IMR-90 (cell line): ENCODE results near the gene SRCAP. TPM values are rescaled to one million over a fixed set of nuclear protein-coding genes. Genes with fewer than 3 reads are reported as not detected.

Experiments used
- ATAC-seq: fragments of 200-7000 bp; cut with Tn5 transposase; 2 replicates; pipeline ENCODE4 v1.9.1; 2020; ENCODE audit warnings: low read depth, mild to moderate bottlenecking, moderate library complexity
- BruUV-seq: library from RNA; stranded (reverse); fragments of 400-500 nt; replicated peaks from 2 replicates; lab custom pipeline; 2021; lab: Mats Ljungman, UMichigan
- CTCF ChIA-PET: fragments of 300-600 bp; formaldehyde crosslinking; extraction: SDS; loops from one replicate; lab custom pipeline; 2021; ENCODE audit warnings: antibody characterized with exemption; lab: Yijun Ruan, JAX
- POLR2A ChIA-PET: fragments of 300-600 bp; sonication (Branson Sonifier 250); formaldehyde crosslinking; loops from one replicate; lab custom pipeline; 2022; ENCODE audit warnings: antibody characterized with exemption; ENCODE audit not compliant: unreplicated experiment; lab: Charles Lee
- DNase-seq: peaks from one replicate; pipeline ENCODE4 v3.0.0; 2013
- H2AFZ ChIP-seq: replicated peaks from 2 replicates; pipeline ENCODE3; 2013; ENCODE audit warnings: low read length, mild to moderate bottlenecking; ENCODE audit not compliant: poor library complexity
- H2AK5ac ChIP-seq: 2 replicates; pipeline ENCODE4 v1.6.1; 2013; ENCODE audit warnings: low read depth, low read length, inconsistent platforms
- H2AK9ac ChIP-seq: replicated peaks from 2 replicates; pipeline ENCODE3; 2013; ENCODE audit warnings: mild to moderate bottlenecking, low read depth, low read length, moderate library complexity; ENCODE audit not compliant: poor library complexity
- H2BK120ac ChIP-seq: 2 replicates; pipeline ENCODE4 v1.6.1; 2013; ENCODE audit warnings: low read depth, low read length, inconsistent platforms
- H2BK15ac ChIP-seq: 3 replicates; pipeline ENCODE4 v1.6.1; 2013; ENCODE audit warnings: low read depth, low read length, inconsistent platforms
- H2BK20ac ChIP-seq: 2 replicates; pipeline ENCODE4 v1.6.1; 2013; ENCODE audit warnings: low read depth, mild to moderate bottlenecking, inconsistent platforms, low read length, moderate library complexity
- H2BK5ac ChIP-seq: 2 replicates; pipeline ENCODE4 v1.6.1; 2013; ENCODE audit warnings: mild to moderate bottlenecking, low read depth, low read length, inconsistent platforms; ENCODE audit not compliant: poor library complexity, severe bottlenecking
- H3K14ac ChIP-seq: replicated peaks from 2 replicates; pipeline ENCODE4 v1.6.1; 2013; ENCODE audit warnings: low read depth, low read length, inconsistent platforms
- H3K18ac ChIP-seq: 2 replicates; pipeline ENCODE4 v1.6.1; 2013; ENCODE audit warnings: low read depth, low read length, control low read depth
- H3K23ac ChIP-seq: 2 replicates; pipeline ENCODE4 v1.6.1; 2013; ENCODE audit warnings: low read depth, low read length, inconsistent platforms
- H3K27ac ChIP-seq: 2 replicates; pipeline ENCODE4 v1.5.1; 2013; ENCODE audit warnings: mild to moderate bottlenecking, control low read depth, low read length; ENCODE audit not compliant: insufficient read depth
- H3K27me3 ChIP-seq: 2 replicates; pipeline ENCODE4 v1.6.1; 2013; ENCODE audit warnings: low read length; ENCODE audit not compliant: control insufficient read depth, insufficient read depth
- H3K36me3 ChIP-seq: 2 replicates; pipeline ENCODE4 v1.6.1; 2013; ENCODE audit warnings: low read length, mixed read lengths; ENCODE audit not compliant: control insufficient read depth, insufficient read depth
- H3K4ac ChIP-seq: 2 replicates; pipeline ENCODE4 v1.6.1; 2013; ENCODE audit warnings: low read depth, low read length, inconsistent platforms
- H3K4me1 ChIP-seq: 2 replicates; pipeline ENCODE4 v1.6.1; 2013; ENCODE audit warnings: low read length, mixed read lengths; ENCODE audit not compliant: control insufficient read depth, insufficient read depth
- H3K4me2 ChIP-seq: 2 replicates; pipeline ENCODE4 v1.6.1; 2013; ENCODE audit warnings: low read depth, mild to moderate bottlenecking, control low read depth, low read length, moderate library complexity
- H3K4me3 ChIP-seq: 2 replicates; pipeline ENCODE4 v1.5.1; 2013; ENCODE audit warnings: low read depth, mild to moderate bottlenecking, control low read depth, low read length, moderate library complexity; ENCODE audit not compliant: insufficient read depth
- H3K56ac ChIP-seq: 2 replicates; pipeline ENCODE4 v1.6.1; 2013; ENCODE audit warnings: low read length, inconsistent platforms; ENCODE audit not compliant: insufficient read depth; ENCODE audit errors: extremely low read depth
- H3K79me1 ChIP-seq, 2 experiments: 2 replicates each; pipeline ENCODE4 v1.6.1; 2013; ENCODE audit warnings: low read length in 2 of 2, inconsistent platforms in 1 of 2, low read depth in 1 of 2
- H3K9ac ChIP-seq: 2 replicates; pipeline ENCODE4 v1.6.1; 2013; ENCODE audit warnings: low read depth, low read length, control low read depth
- H3K9me1 ChIP-seq: 2 replicates; pipeline ENCODE4 v1.6.1; 2013; ENCODE audit warnings: low read length, inconsistent platforms; ENCODE audit not compliant: insufficient read depth
- H3K9me3 ChIP-seq: 2 replicates; pipeline ENCODE4 v1.6.1; 2013; ENCODE audit warnings: low read length; ENCODE audit not compliant: control insufficient read depth, insufficient read depth
- H4K20me1 ChIP-seq: 2 replicates; pipeline ENCODE4 v1.6.1; 2013; ENCODE audit warnings: low read length, inconsistent platforms; ENCODE audit not compliant: insufficient read depth
- H4K5ac ChIP-seq: 2 replicates; pipeline ENCODE4 v1.6.1; 2013; ENCODE audit warnings: mild to moderate bottlenecking, low read depth, low read length, control low read depth
- H4K8ac ChIP-seq, 2 experiments: 2 replicates each; pipeline ENCODE4 v1.6.1; 2013; ENCODE audit warnings: low read depth in 2 of 2, low read length in 2 of 2, control low read depth in 1 of 2, inconsistent platforms in 1 of 2
- H4K91ac ChIP-seq: 2 replicates; pipeline ENCODE4 v1.6.1; 2013; ENCODE audit warnings: low read depth, low read length, inconsistent platforms; ENCODE audit not compliant: insufficient read depth
- BHLHE40 ChIP-seq: fragments of 150-350 bp; IDR thresholded peaks from 2 replicates; pipeline ENCODE4 v1.6.1; 2016; ENCODE audit warnings: mild to moderate bottlenecking, low read depth, low read length
- CEBPB ChIP-seq: IDR thresholded peaks from 2 replicates; pipeline ENCODE4 v1.6.1; 2012; ENCODE audit warnings: low read depth, low read length, improper control_type of control experiment
- CHD1 ChIP-seq: IDR thresholded peaks from 2 replicates; pipeline ENCODE4 v1.6.1; 2012; ENCODE audit warnings: low read depth, low read length, improper control_type of control experiment
- CTCF ChIP-seq: conservative IDR thresholded peaks from 2 replicates; pipeline ENCODE4 v1.5.1; 2012; ENCODE audit warnings: mild to moderate bottlenecking, low read depth, low read length, improper control_type of control experiment
- ELK1 ChIP-seq: fragments of 150-350 bp; IDR thresholded peaks from 2 replicates; pipeline ENCODE4 v1.6.1; 2016; ENCODE audit warnings: low read depth, mild to moderate bottlenecking, low read length, moderate library complexity, borderline replicate concordance
- FOS ChIP-seq: fragments of 150-350 bp; IDR thresholded peaks from 2 replicates; pipeline ENCODE4 v1.6.1; 2016; ENCODE audit warnings: low read depth, low read length
- MAFK ChIP-seq: IDR thresholded peaks from 2 replicates; pipeline ENCODE4 v1.6.1; 2012; ENCODE audit warnings: low read depth, low read length, improper control_type of control experiment
- MAZ ChIP-seq: IDR thresholded peaks from 2 replicates; pipeline ENCODE4 v1.6.1; 2012; ENCODE audit warnings: low read depth, mild to moderate bottlenecking, low read length, improper control_type of control experiment, moderate library complexity, borderline replicate concordance
- MXI1 ChIP-seq: IDR thresholded peaks from 2 replicates; pipeline ENCODE4 v1.6.1; 2012; ENCODE audit warnings: low read depth, mild to moderate bottlenecking, low read length, moderate library complexity, borderline replicate concordance
- NFE2L2 ChIP-seq: fragments of 150-350 bp; IDR thresholded peaks from 2 replicates; pipeline ENCODE4 v1.6.1; 2016; ENCODE audit warnings: low read depth, mild to moderate bottlenecking, low read length
- POLR2A ChIP-seq: IDR thresholded peaks from 2 replicates; pipeline ENCODE4 v1.6.1; 2012; ENCODE audit warnings: mild to moderate bottlenecking, low read depth, low read length
- RAD21 ChIP-seq: IDR thresholded peaks from 2 replicates; pipeline ENCODE4 v1.6.1; 2012; ENCODE audit warnings: low read length, improper control_type of control experiment
- RCOR1 ChIP-seq: IDR thresholded peaks from 2 replicates; pipeline ENCODE4 v1.6.1; 2012; ENCODE audit warnings: mild to moderate bottlenecking, low read length, improper control_type of control experiment; ENCODE audit not compliant: insufficient replicate concordance
- RFX5 ChIP-seq: IDR thresholded peaks from 2 replicates; pipeline ENCODE4 v1.8.0; 2012; ENCODE audit warnings: low read depth, mild to moderate bottlenecking, low read length, moderate library complexity
- SMC3 ChIP-seq: fragments of 150-350 bp; IDR thresholded peaks from 2 replicates; pipeline ENCODE4 v1.6.1; 2016; ENCODE audit warnings: low read depth, mild to moderate bottlenecking, antibody characterized with exemption, low read length, moderate library complexity
- USF2 ChIP-seq: fragments of 150-350 bp; IDR thresholded peaks from 2 replicates; pipeline ENCODE4 v1.6.1; 2017; ENCODE audit warnings: mild to moderate bottlenecking, antibody characterized with exemption, low read length, low read depth
- WGBS, 2 experiments: methylation state at CpG; one replicate each; pipeline versions ENCODE4 v1.1.5 to v1.1.7; 2013; ENCODE audit warnings: missing lambda C conversion rate in 2 of 2; ENCODE audit not compliant: insufficient read length in 1 of 2; ENCODE audit errors: extremely low coverage in 2 of 2; 5-methylcytosine and 5-hydroxymethylcytosine counted together
- dilution Hi-C: fragments of 300-500 bp; cut with HindIII; formaldehyde crosslinking; loops from one replicate; pipeline ENCODE4 v1.14.3; 2018; ENCODE audit warnings: low sequenced_read_pairs; ENCODE audit not compliant: unreplicated experiment
- in situ Hi-C: fragments of 300-500 bp; cut with MboI; formaldehyde crosslinking; loops from 3 replicates; pipeline ENCODE4 v1.14.3; 2019; ENCODE audit warnings: low sequenced_read_pairs, inconsistent platforms, mixed read lengths
- intact Hi-C: fragments of 100-400 bp; cut with micrococcal nuclease; formaldehyde crosslinking; loops from 2 replicates; pipeline ENCODE4 v1.10.0; 2022
- polyA plus RNA-seq, 3 experiments: library from polyadenylated mRNA; depleted of rRNA; stranded (reverse); fragments of >200 nt; gene quantifications; 2 replicates each; pipeline ENCODE4 v1.2.3, GENCODE V29; 2012; ENCODE audit warnings: low replicate concordance in 1 of 3
- total RNA-seq: library from RNA; depleted of rRNA; stranded (reverse); fragments of >200 nt; gene quantifications from 2 replicates; pipeline ENCODE4 v1.2.3, GENCODE V29; 2012

The SRCAP gene
- total and polyA plus RNA-seq, 2 of the 4 experiments (the other 2 are of a cell fraction): 4.5 to 8.2 TPM

GRCh38 chr16:30756781-30757100, 57.8 kb downstream of the SRCAP start:
- no peak for TF ChIP-seq FOS
- TF ChIP-seq ELK1: no peak
- TF ChIP-seq MAZ: no peak
- TF ChIP-seq RFX5: no peak
- TF ChIP-seq USF2: no peak
- TF ChIP-seq POLR2A: no peak
- TF ChIP-seq CTCF: no peak
- no peak for TF ChIP-seq CEBPB
- no peak for TF ChIP-seq BHLHE40
- no peak for TF ChIP-seq MXI1
- no peak for TF ChIP-seq MAFK
- TF ChIP-seq RCOR1: no peak
- TF ChIP-seq SMC3: no peak
- no peak for TF ChIP-seq NFE2L2
- TF ChIP-seq CHD1: no peak
- TF ChIP-seq RAD21: no peak
- Histone ChIP-seq H3K79me1 (peaks cover 0 to 17% of the 10 kb centered on the region in 2 experiments), H3K27ac (no peak overlapping the region), H2BK120ac (no peak overlapping the region), H2AK9ac (no peak overlapping the region), H3K9me3 (no peaks in the 10 kb centered on the region), H3K4me2 (no peak overlapping the region), H3K9me1 (0 out of 2 replicates have a peak, but pooled peaks cover 4% of the 10 kb centered on the region), H3K14ac (no peak overlapping the region), H2BK5ac (no peak overlapping the region), H4K5ac (no peak overlapping the region), H3K56ac (no peak overlapping the region), H2AK5ac (no peak overlapping the region), H4K8ac (no peak overlapping the region), H4K20me1 (peaks cover 2% of the 10 kb centered on the region; the same call in 1 of the 2 replicates), H3K27me3 (no peaks in the 10 kb centered on the region), H3K4me1 (peaks cover 5% of the 10 kb centered on the region), H3K23ac (no peak overlapping the region), H4K91ac (no peak overlapping the region), H3K36me3 (peaks cover 33% of the 10 kb centered on the region), H3K4me3 (no peak overlapping the region), H3K4ac (no peak overlapping the region), H2BK20ac (no peak overlapping the region), H2AFZ (no peak overlapping the region), H2BK15ac (no peak overlapping the region), H3K9ac (no peak overlapping the region), H3K18ac (no peak overlapping the region)
- ChIA-PET POLR2A (no interaction called here), CTCF (no interaction called here)
- dilution Hi-C loops (no loop called here), in situ Hi-C loops (no loop called here), intact Hi-C loops (no loop called here)
- no peak for ATAC-seq
- no TSS peak for BruUV-seq
- WGBS, 2 experiments: 96% methylated on average over 5 of the region's 13 CpGs; no CpG with 5 or more reads in 1 of the 2 experiments
- no peak for DNase-seq
